ENCODE data around the gene PTPRK. TPM values are rescaled to one million over a fixed set of nuclear protein-coding genes. Genes with fewer than 3 reads are reported as not detected.

PTPRK gene
- total and polyA plus RNA-seq, 2 of the 13 experiments (the other 11 are each of a cell fraction or from before 2014, with no cell fraction given), result 43.6 to 98.3 TPM

DNA sequence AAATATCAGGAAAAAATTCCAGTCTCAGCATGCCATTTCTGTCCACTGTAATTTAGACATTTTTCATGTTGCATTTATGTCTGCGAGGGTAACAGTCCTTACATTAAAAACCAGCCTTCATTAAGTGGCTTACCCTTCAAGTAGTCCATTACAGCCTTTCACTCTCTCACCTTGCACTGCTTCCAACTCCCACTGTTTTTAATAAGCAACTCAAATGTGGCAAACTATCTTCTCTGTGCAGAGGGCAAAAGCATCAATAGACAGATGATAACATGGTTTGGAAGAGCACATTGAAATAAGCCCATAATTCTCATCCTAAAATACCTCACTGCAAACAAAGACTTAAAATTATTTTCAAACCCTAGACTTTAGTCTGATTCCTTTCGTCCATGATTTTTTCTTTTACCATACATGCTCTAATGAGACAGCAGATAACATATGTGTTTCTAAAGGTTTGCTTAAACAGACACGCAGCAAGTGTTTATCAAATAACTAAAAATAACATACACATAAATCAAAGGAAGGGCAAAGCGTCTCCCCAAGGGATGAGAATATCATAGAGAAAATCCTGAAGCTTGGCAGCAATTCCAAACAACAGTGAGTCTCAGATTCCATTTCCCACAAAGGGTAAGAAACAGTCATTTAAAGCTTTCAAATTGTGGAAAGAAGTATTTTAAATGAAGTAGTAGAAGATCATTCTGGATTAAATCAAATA is 130.4 kb downstream of the PTPRK start (continued):
- TF ChIP-seq, protein P1, sequence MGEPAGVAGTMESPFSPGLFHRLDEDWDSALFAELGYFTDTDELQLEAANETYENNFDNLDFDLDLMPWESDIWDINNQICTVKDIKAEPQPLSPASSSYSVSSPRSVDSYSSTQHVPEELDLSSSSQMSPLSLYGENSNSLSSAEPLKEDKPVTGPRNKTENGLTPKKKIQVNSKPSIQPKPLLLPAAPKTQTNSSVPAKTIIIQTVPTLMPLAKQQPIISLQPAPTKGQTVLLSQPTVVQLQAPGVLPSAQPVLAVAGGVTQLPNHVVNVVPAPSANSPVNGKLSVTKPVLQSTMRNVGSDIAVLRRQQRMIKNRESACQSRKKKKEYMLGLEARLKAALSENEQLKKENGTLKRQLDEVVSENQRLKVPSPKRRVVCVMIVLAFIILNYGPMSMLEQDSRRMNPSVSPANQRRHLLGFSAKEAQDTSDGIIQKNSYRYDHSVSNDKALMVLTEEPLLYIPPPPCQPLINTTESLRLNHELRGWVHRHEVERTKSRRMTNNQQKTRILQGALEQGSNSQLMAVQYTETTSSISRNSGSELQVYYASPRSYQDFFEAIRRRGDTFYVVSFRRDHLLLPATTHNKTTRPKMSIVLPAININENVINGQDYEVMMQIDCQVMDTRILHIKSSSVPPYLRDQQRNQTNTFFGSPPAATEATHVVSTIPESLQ (CRISPR knock-in tag; conservative IDR thresholded peaks at IDR 0.05), result no peak
- TF ChIP-seq DPF2 (CRISPR knock-in tag; IDR thresholded peaks at IDR 0.05; ENCODE audit: borderline replicate concordance, low read depth) (no peak), NAIF1 (CRISPR knock-in tag; IDR thresholded peaks at IDR 0.05; ENCODE audit: borderline replicate concordance) (no peak), ZNF30 (CRISPR knock-in tag; IDR thresholded peaks at IDR 0.05) (no peak), AGO1 (IDR thresholded peaks at IDR 0.05; ENCODE audit: low read depth, low read length, poor library complexity, severe bottlenecking) (no peak), ZNF274 (CRISPR knock-in tag; IDR thresholded peaks at IDR 0.05) (no peak), GABPB1 (CRISPR knock-in tag; IDR thresholded peaks at IDR 0.05) (no peak), MAF1 (CRISPR knock-in tag; IDR thresholded peaks at IDR 0.05; ENCODE audit: borderline replicate concordance) (no peak)

DNA sequence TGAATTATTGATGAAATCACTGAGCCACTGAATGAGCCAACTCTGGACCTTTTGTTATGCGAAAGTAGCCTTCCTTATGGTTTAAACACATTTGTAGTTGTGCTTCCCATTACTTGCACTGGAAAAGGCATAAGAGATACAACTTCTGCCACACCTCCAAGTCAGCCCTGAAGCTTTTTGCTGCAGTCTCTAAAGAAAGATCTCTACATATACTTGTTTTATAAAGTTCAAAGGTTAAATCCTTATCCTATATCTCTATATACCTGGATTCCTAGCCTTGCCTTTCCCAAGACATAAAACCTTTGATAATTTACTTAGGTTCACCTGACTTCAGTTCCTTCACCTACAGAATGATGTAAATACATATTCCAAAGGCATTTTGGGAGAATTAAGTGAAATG is 132.0 kb downstream of the PTPRK start:
- CTCF ChIA-PET (ENCODE audit: low intra/inter-chr PET ratio, low total read pairs), result no interaction called here
- Histone ChIP-seq H4K20me1 (ENCODE audit: insufficient read depth, low read length) (no peaks in the 10 kb centered on the region), H3K4me1 (ENCODE audit: insufficient read depth, low read length) (no peaks in the 10 kb centered on the region), H3K79me2 (ENCODE audit: insufficient read depth, low read length) (peaks cover 2% of the 10 kb centered on the region), H2AFZ (ENCODE audit: low read length) (no peak overlapping the region), H3K27me3 (ENCODE audit: control insufficient read depth in 1 of 2, insufficient read depth in 2 of 2, low read length in 2 of 2) (no peaks in the 10 kb centered on the region), H3K9ac (ENCODE audit: insufficient read depth, low read depth, low read length) (no peak overlapping the region), H3K4me2 (ENCODE audit: low read depth, low read length) (no peak overlapping the region), H3K9me3 (ENCODE audit: low read length) (no peaks in the 10 kb centered on the region), H3K4me3 (replicated peaks in 1 of 3; ENCODE audit: insufficient read depth in 1 of 3, low read depth in 2 of 3, low read length in 3 of 3) (no peak overlapping the region), H3K36me3 (replicated peaks in 1 of 2; ENCODE audit: control insufficient read depth in 1 of 2, insufficient read depth in 2 of 2, low read length in 2 of 2) (peaks cover 0 to 2% of the 10 kb centered on the region in 2 experiments; a peak in 2 of 5 replicates), H3K27ac (ENCODE audit: extremely low read length, insufficient read depth, low read length) (no peak overlapping the region)
- WGBS (ENCODE audit: low lambda C conversion rate), result 0% methylated on average over 1 of the region's 1 CpG
- no TSS peak for BruUV-seq (replicated peaks)
- in situ Hi-C loops (cut with HindIII; ENCODE audit: extremely low pct_ligation_motif_present, low pct_unique_long_range_greater_than_20kb) (no loop called here), intact Hi-C loops (cut with micrococcal nuclease; ENCODE audit: unreplicated experiment) (no loop called here)
- no peak for ATAC-seq
- POLR2A ChIA-PET, result no interaction called here
- DNase-seq (ENCODE audit: low spot score), result no peak
- FAIRE-seq, result no peak
- TF ChIP-seq, protein P2, sequence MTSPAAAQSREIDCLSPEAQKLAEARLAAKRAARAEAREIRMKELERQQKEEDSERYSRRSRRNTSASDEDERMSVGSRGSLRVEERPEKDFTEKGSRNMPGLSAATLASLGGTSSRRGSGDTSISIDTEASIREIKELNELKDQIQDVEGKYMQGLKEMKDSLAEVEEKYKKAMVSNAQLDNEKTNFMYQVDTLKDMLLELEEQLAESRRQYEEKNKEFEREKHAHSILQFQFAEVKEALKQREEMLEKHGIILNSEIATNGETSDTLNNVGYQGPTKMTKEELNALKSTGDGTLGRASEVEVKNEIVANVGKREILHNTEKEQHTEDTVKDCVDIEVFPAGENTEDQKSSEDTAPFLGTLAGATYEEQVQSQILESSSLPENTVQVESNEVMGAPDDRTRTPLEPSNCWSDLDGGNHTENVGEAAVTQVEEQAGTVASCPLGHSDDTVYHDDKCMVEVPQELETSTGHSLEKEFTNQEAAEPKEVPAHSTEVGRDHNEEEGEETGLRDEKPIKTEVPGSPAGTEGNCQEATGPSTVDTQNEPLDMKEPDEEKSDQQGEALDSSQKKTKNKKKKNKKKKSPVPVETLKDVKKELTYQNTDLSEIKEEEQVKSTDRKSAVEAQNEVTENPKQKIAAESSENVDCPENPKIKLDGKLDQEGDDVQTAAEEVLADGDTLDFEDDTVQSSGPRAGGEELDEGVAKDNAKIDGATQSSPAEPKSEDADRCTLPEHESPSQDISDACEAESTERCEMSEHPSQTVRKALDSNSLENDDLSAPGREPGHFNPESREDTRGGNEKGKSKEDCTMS (CRISPR knock-in tag; conservative IDR thresholded peaks at IDR 0.05), result no peak
- TF ChIP-seq, protein P3, sequence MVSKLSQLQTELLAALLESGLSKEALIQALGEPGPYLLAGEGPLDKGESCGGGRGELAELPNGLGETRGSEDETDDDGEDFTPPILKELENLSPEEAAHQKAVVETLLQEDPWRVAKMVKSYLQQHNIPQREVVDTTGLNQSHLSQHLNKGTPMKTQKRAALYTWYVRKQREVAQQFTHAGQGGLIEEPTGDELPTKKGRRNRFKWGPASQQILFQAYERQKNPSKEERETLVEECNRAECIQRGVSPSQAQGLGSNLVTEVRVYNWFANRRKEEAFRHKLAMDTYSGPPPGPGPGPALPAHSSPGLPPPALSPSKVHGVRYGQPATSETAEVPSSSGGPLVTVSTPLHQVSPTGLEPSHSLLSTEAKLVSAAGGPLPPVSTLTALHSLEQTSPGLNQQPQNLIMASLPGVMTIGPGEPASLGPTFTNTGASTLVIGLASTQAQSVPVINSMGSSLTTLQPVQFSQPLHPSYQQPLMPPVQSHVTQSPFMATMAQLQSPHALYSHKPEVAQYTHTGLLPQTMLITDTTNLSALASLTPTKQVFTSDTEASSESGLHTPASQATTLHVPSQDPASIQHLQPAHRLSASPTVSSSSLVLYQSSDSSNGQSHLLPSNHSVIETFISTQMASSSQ (IDR thresholded peaks at IDR 0.05; ENCODE audit: low read depth), result no peak
- TF ChIP-seq, protein P3 (CRISPR knock-in tag; IDR thresholded peaks at IDR 0.05; ENCODE audit: borderline replicate concordance), result no peak
- TF ChIP-seq ZNF331 (CRISPR knock-in tag; IDR thresholded peaks at IDR 0.05), result no peak

Measured in HepG2 (cell line).